ENCODE data around the gene VPS35.
A peak's percentile ranks its signal among the peaks of the same experiment; 100 is the strongest.
"Not testable (repeated sequence)": the region's sequence is repeated elsewhere in the genome, so short reads cannot be mapped to it uniquely, and the experiment has no call there.

Gene VPS35

DNA sequence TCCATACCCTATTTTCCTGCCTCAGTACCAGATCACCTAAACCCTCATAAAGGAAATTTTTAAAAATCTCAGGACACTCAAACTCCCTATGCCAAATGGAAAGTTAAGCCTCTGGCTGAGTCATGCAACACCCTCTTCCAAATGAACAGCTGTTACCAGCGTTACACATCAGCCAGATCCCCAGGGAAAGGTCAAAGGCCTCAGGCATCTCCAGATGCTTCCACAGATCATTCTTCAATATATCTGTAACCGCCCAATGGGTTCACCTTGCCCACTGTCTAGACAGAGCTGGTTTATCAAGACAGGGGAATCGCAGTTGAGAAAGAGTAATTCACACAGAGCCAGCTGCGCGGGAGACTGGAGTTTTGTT is 38.7 kb downstream of the VPS35 start:
- FAIRE-seq, result no peak

GRCh38 chr16:46649588-46650253 is 39.3 kb downstream of the VPS35 start:
- no peak for FAIRE-seq

DNA sequence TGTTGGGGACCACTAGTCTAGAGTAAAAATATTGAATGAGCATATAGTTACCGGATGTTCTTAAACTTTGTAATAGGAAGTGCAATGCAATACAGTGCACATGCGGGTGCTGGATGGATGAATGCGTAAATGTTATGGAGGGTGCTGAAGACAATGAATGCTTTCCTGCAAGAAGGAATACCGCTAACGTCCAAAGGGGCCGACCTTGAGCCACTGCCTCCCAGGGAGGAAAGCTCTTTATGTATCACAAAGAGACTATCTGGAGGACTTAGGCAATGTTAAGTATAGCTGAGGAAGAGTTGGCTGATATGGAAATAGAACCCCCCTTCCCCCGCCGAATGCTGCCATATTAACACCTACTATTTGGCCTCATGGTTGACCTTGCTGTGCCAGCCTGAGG is 40.3 kb downstream of the VPS35 start:
- no peak for FAIRE-seq

GRCh38 chr16:46638947-46639925 is 49.7 kb downstream of the VPS35 start:
- no peak for FAIRE-seq

- FAIRE-seq, result no peak
Observed at GRCh38 chr16:46632778-46633733, 55.9 kb downstream of the VPS35 start.

- FAIRE-seq, result peak; percentile 93
Observed at GRCh38 chr16:46629331-46630219, 59.4 kb downstream of the VPS35 start.

DNA sequence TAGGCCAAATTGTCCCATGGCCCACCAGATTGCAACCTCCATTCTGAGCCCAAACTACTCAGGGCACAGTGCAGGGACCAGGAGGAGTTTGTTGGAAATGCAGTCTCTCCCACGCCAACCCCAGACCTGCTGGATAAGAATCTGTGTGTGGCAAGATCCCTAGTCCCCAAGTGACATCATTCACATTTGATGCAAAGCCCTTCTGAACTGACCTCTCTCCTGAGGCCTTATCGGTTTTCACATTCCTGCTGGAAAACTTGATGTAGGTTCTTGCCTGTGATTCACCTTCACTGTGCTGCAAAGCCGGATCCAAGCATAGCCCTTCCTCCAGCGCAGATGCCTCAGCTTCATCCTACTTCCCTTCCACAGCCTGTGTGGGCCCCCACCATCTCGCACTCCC is 61.2 kb downstream of the VPS35 start:
- no peak for FAIRE-seq

GRCh38 chr16:46626681-46627080 is 62.3 kb downstream of the VPS35 start:
- not testable (repeated sequence) for FAIRE-seq

DNA sequence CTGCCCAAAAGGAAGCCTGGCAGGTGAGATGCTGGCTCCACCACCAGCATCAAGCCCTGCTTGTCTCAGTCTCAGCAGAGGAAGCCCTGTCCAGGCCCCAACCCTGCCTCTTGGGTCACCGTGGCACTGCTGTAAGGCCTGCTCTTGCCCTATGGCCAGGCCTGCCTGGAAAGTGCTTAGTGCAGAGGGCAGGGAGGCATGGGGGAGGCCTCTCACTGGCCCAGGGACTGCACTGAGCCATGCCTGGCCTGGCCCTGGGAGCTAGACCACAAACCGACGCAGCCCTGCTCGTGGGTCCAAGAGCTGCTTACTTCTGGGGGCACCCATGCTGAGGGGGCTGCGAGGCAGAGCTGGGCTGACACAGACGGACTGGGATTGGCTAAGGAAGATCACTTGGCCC is 64.1 kb downstream of the VPS35 start:
- not testable (repeated sequence) for FAIRE-seq

DNA sequence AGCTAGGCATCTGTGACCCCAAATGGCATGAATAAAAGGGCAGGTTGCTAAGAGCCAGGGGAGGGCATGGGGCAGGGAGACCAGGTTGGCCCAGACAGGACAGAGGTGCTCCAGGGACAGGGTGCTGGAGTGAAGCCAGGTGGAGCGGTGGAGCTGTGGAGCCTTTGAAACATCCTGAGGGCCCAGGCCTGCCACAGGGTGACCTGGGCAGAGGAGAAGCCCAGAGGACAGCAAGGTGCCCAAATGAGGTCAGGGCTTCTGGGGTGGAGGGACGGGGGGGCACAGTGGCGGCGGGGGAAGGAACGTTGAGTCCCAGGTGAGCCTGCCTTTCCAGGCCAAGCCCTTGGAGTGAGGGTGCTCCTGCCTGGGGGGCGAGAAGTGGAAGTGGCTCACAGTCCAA is 65.3 kb downstream of the VPS35 start:
- not testable (repeated sequence) for FAIRE-seq

DNA sequence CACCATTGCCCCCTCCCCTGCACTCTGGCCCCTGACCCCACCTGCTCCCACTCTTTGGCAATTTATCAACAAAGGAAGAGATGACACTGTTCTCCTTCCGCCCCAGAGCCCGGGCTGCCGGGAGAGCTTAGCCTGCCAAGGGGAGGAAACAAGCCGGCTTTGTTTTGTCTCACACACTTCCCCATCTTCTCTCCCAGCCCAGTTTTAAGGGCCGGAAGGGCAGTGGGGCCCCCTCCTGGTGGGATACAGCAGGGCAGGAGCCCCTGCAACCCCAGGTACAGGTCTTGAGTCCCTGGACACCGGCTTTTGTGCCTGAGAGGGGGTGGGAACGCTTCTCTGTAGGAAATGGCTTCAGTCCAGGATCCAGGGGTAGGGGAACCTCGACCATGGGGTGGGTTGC is 65.7 kb downstream of the VPS35 start:
- FAIRE-seq, result peak; percentile 27

DNA sequence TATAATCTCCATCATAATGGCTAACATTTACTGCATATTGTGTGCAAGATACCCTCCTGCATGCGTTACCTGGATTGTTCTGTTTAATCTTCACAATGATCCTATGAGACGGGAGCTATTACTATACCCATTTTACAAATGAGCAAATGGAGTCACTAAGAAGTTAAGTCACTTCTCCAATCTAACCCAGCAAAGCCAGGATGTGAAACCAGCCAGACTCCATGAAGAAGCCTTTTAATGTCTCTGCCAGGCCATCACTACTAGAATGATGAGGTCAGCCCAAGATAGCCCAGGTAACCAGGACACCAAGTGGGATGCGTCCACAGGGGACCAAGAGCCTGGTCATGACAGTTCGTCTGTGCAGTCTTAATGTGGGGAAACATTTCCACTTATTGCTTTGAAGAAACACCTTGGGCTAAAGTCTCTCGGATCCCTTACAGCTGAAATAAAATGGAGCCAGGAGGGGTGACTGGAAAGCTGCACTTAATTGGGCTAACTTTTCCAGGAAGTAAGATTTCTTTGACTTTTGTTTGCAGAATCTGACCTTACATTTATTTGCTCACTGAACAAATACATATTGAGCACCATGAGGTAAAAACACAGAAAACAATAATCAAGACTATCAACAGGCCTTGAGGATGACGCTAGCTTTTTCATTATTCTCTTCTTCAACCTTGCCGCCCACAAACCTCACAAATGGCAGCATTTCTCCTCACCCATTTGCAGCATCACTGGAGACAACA is 66.9 kb downstream of the VPS35 start:
- no peak for FAIRE-seq

- peak; percentile 92 for FAIRE-seq
Observed at GRCh38 chr16:46621006-46621933, 67.7 kb downstream of the VPS35 start, which contains the start of gene SHCBP1. Gene SHCBP1 (minus strand): TSS chr16:46621379. CDS start chr16:46621359, 20 bp downstream.

- FAIRE-seq, result no peak
Observed at GRCh38 chr16:46620266-46621005, 68.5 kb downstream of the VPS35 start.

- FAIRE-seq, result no peak
Observed at GRCh38 chr16:46618516-46618915, 70.5 kb downstream of the VPS35 start.

GRCh38 chr16:46614006-46614405 is 75.0 kb downstream of the VPS35 start:
- FAIRE-seq, result no peak

- FAIRE-seq, result no peak
Observed at GRCh38 chr16:46613352-46613751, 75.6 kb downstream of the VPS35 start.

DNA sequence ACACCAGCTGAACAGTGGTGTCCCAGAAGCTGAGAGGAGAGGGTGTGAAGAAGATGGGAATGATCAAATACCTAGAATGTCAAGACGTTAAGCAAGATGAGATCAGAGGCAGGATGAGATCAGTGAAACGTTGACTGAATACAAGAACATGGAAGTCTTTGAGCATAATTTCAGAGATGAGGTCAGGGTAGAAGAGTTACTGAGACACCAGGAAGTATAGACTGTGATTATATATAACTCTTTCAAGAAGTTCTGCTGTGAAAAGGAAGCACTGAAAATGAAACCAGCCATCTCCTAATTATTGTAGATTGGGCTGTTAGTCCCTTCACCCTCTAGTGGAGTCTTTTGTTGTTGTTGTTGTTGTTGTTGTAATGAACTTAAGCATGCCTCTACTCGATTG is 76.9 kb downstream of the VPS35 start:
- FAIRE-seq, result no peak

GRCh38 chr16:46607529-46607928 is 81.4 kb downstream of the VPS35 start:
- peak; percentile 76 for FAIRE-seq

Data from G401.6 (cell line).